ENCODE measurements around the gene SYNE2.

The SYNE2 gene

GRCh38 chr14:64221391-64222003, 368.7 kb downstream of the SYNE2 start:
- no peak for DNase-seq (ENCODE audit: low spot score)

- DNase-seq (ENCODE audit: low spot score), result no peak
These were observed 372.4 kb downstream of the SYNE2 start for GRCh38 chr14:64225151-64225757.

- no peak for DNase-seq (ENCODE audit: low spot score)
These were observed 375.1 kb downstream of the SYNE2 start for GRCh38 chr14:64227856-64228255.

GRCh38 chr14:64229489-64229888, 376.7 kb downstream of the SYNE2 start:
- no peak for DNase-seq (ENCODE audit: low spot score)

- DNase-seq (ENCODE audit: low spot score), result no peak
These were observed 379.5 kb downstream of the SYNE2 start for GRCh38 chr14:64232095-64232838.

GRCh38 chr14:64232944-64233343, 380.1 kb downstream of the SYNE2 start:
- DNase-seq (ENCODE audit: low spot score), result no peak

- no peak for DNase-seq (ENCODE audit: low spot score)
These were observed 380.9 kb downstream of the SYNE2 start for GRCh38 chr14:64233531-64234190.

GRCh38 chr14:64234877-64235651, 382.3 kb downstream of the SYNE2 start:
- DNase-seq (ENCODE audit: low spot score), result no peak

- DNase-seq (ENCODE audit: low spot score), result no peak
These were observed 383.1 kb downstream of the SYNE2 start for GRCh38 chr14:64235652-64236640.

- DNase-seq (ENCODE audit: low spot score), result no peak
These were observed 385.2 kb downstream of the SYNE2 start for GRCh38 chr14:64238049-64238448.

GRCh38 chr14:64238631-64239030, 385.8 kb downstream of the SYNE2 start:
- no peak for DNase-seq (ENCODE audit: low spot score)

GRCh38 chr14:64244279-64244678, 391.5 kb downstream of the SYNE2 start:
- peak; percentile 9 for DNase-seq (ENCODE audit: low spot score)

GRCh38 chr14:64245491-64245890, 392.7 kb downstream of the SYNE2 start:
- no peak for DNase-seq (ENCODE audit: low spot score)

GRCh38 chr14:64246688-64247087, 393.9 kb downstream of the SYNE2 start:
- DNase-seq (ENCODE audit: low spot score), result no peak

- DNase-seq (ENCODE audit: low spot score), result no peak
These were observed 394.4 kb downstream of the SYNE2 start for GRCh38 chr14:64247195-64247594.

GRCh38 chr14:64248689-64249088, 395.9 kb downstream of the SYNE2 start:
- no peak for DNase-seq (ENCODE audit: low spot score)

GRCh38 chr14:64249363-64249762, 396.6 kb downstream of the SYNE2 start:
- no peak for DNase-seq (ENCODE audit: low spot score)

GRCh38 chr14:64253672-64254071, 400.9 kb downstream of the SYNE2 start:
- no peak for DNase-seq (ENCODE audit: low spot score)

- no peak for DNase-seq (ENCODE audit: low spot score)
These were observed 403.0 kb downstream of the SYNE2 start for GRCh38 chr14:64255756-64256155.

GRCh38 chr14:64260418-64260817, 407.6 kb downstream of the SYNE2 start:
- no peak for DNase-seq (ENCODE audit: low spot score)

GRCh38 chr14:64265222-64265621, 412.4 kb downstream of the SYNE2 start:
- DNase-seq (ENCODE audit: low spot score), result no peak
